PC-3 (cell line): ENCODE data around the gene RABGGTA. TPM values are rescaled to one million over a fixed set of nuclear protein-coding genes. Genes with fewer than 3 reads are reported as not detected.

Experiments
- ATAC-seq: fragments of 200-7000 bp; cut with Tn5 transposase; 2 replicates; pipeline ENCODE4 v1.9.1; 2020; ENCODE audit warnings: mild to moderate bottlenecking, moderate library complexity
- BruUV-seq: library from RNA; stranded (reverse); fragments of 400-500 nt; replicated peaks from 2 replicates; lab custom pipeline; 2021; lab: Mats Ljungman, UMichigan
- CTCF ChIA-PET: fragments of 300-600 bp; sonication (Branson Sonifier 250); formaldehyde crosslinking; loops from one replicate; lab custom pipeline; 2022; ENCODE audit warnings: antibody characterized with exemption; lab: Charles Lee
- POLR2A ChIA-PET: fragments of 300-600 bp; sonication (Branson Sonifier 250); formaldehyde crosslinking; loops from one replicate; lab custom pipeline; 2022; ENCODE audit warnings: antibody characterized with exemption; ENCODE audit not compliant: unreplicated experiment; lab: Charles Lee
- DNase-seq: peaks from one replicate; pipeline ENCODE4 v3.0.0-alpha.2; 2015
- H2AFZ ChIP-seq: fragments of 300-600 bp; sonication (generic); 2 replicates; pipeline ENCODE4 v1.6.0; 2016; ENCODE audit warnings: antibody characterized with exemption, low read length
- H3F3A ChIP-seq: fragments of 300-600 bp; sonication (generic); one replicate; pipeline ENCODE4 v1.6.0; 2017; ENCODE audit warnings: antibody characterized with exemption, low read length, control low read depth, mild to moderate bottlenecking; ENCODE audit not compliant: unreplicated experiment
- H3K27ac ChIP-seq: fragments of 300-600 bp; sonication (generic); 2 replicates; pipeline ENCODE4 v1.5.1; 2016; ENCODE audit warnings: mild to moderate bottlenecking, low read length
- H3K27me3 ChIP-seq: fragments of 300-600 bp; sonication (generic); 2 replicates; pipeline ENCODE4 v1.6.1; 2016; ENCODE audit warnings: low read length, mixed read lengths
- H3K36me3 ChIP-seq: fragments of 300-600 bp; sonication (generic); 2 replicates; pipeline ENCODE4 v1.6.1; 2016; ENCODE audit warnings: low read depth, mixed run types, low read length, mixed read lengths
- H3K4me1 ChIP-seq: fragments of 300-600 bp; sonication (generic); 2 replicates; pipeline ENCODE4 v1.5.1; 2016; ENCODE audit warnings: low read length; ENCODE audit not compliant: insufficient read depth
- H3K4me2 ChIP-seq: fragments of 300-600 bp; sonication (generic); 2 replicates; pipeline ENCODE4 v1.6.0; 2016; ENCODE audit warnings: low read length
- H3K4me3 ChIP-seq: fragments of 300-600 bp; sonication (generic); 2 replicates; pipeline ENCODE4 v1.5.1; 2016; ENCODE audit warnings: mild to moderate bottlenecking, low read length, mixed read lengths
- H3K79me2 ChIP-seq: fragments of 300-600 bp; sonication (generic); 2 replicates; pipeline ENCODE4 v1.6.1; 2017; ENCODE audit warnings: low read length, mixed read lengths
- H3K9ac ChIP-seq: fragments of 300-600 bp; sonication (generic); 2 replicates; pipeline ENCODE4 v1.6.0; 2016; ENCODE audit warnings: mild to moderate bottlenecking, low read length
- H3K9me2 ChIP-seq: fragments of 300-600 bp; sonication (generic); replicated peaks from 2 replicates; pipeline ENCODE4 v1.6.1; 2016; ENCODE audit warnings: mixed run types, low read length, mixed read lengths
- H3K9me3 ChIP-seq: fragments of 300-600 bp; sonication (generic); 2 replicates; pipeline ENCODE4 v1.6.1; 2016; ENCODE audit warnings: low read length, mixed read lengths
- H4K20me1 ChIP-seq: fragments of 300-600 bp; sonication (generic); 2 replicates; pipeline ENCODE4 v1.6.1; 2016; ENCODE audit warnings: low read length, mixed read lengths
- CTCF ChIP-seq: fragments of 300-600 bp; sonication (generic); conservative IDR thresholded peaks from 2 replicates; pipeline ENCODE4 v1.5.1; 2017; ENCODE audit warnings: antibody characterized with exemption, low read depth, mild to moderate bottlenecking, low read length
- EZH2 ChIP-seq: fragments of 300-600 bp; sonication (generic); IDR thresholded peaks from one replicate; pipeline ENCODE4 v1.6.1; 2017; ENCODE audit warnings: antibody characterized with exemption, mild to moderate bottlenecking, low read length; ENCODE audit not compliant: unreplicated experiment
- EZH2phosphoT487 ChIP-seq: fragments of 300-600 bp; sonication (generic); IDR thresholded peaks from 2 replicates; pipeline ENCODE4 v1.6.1; 2018; ENCODE audit warnings: mild to moderate bottlenecking, antibody characterized with exemption, low read length, borderline replicate concordance
- intact Hi-C: fragments of 100-400 bp; cut with micrococcal nuclease; formaldehyde crosslinking; loops from 2 replicates; pipeline ENCODE4 v1.9.0; 2023
- total RNA-seq: library from RNA; depleted of rRNA; stranded (reverse); fragments of >200 nt; gene quantifications from 2 replicates; pipeline ENCODE4 v1.2.3, GENCODE V29; 2014

Gene RABGGTA
- total RNA-seq, 1 experiment from 2014 or later = 39.2 TPM

GRCh38 chr14:24277606-24278321 is 6.4 kb upstream of the RABGGTA start:
- intact Hi-C loops = no loop called here
- no peak for ATAC-seq

GRCh38 chr14:24277071-24277470 is 5.7 kb upstream of the RABGGTA start:
- Histone ChIP-seq H3F3A (no peaks in the 10 kb centered on the region), H4K20me1 (no peaks in the 10 kb centered on the region), H3K4me3 (no peak overlapping the region), H3K9me2 (no peaks in the 10 kb centered on the region), H3K4me1 (peaks cover 17% of the 10 kb centered on the region), H3K27ac (no peak overlapping the region), H3K27me3 (no peaks in the 10 kb centered on the region), H3K9me3 (no peaks in the 10 kb centered on the region), H3K9ac (no peak overlapping the region), H3K4me2 (no peak overlapping the region), H3K79me2 (no peaks in the 10 kb centered on the region), H2AFZ (no peak overlapping the region), H3K36me3 (no peaks in the 10 kb centered on the region)
- CTCF ChIA-PET = no interaction called here
- intact Hi-C loops = no loop called here
- DNase-seq = no peak
- POLR2A ChIA-PET = no interaction called here
- TF ChIP-seq CTCF = no peak
- TF ChIP-seq EZH2phosphoT487 = no peak
- no peak for TF ChIP-seq EZH2
- ATAC-seq = no peak
- BruUV-seq = no TSS peak

More at GRCh38 chr14:24277606-24278321, 6.4 kb upstream of the RABGGTA start:
- H3F3A ChIP-seq = no peaks in the 10 kb centered on the region
- BruUV-seq = no TSS peak
- CTCF ChIA-PET = no interaction called here
- H3K79me2 ChIP-seq = no peaks in the 10 kb centered on the region
- H3K27me3 ChIP-seq = no peaks in the 10 kb centered on the region
- TF ChIP-seq CTCF = no peak
- TF ChIP-seq EZH2 = no peak
- TF ChIP-seq EZH2phosphoT487 = no peak
- no peak overlapping the region for H3K4me2 ChIP-seq
- H3K9me3 ChIP-seq = no peaks in the 10 kb centered on the region
- H4K20me1 ChIP-seq = no peaks in the 10 kb centered on the region
- no peak overlapping the region for H2AFZ ChIP-seq
- POLR2A ChIA-PET = no interaction called here
- peaks cover 16% of the 10 kb centered on the region for H3K4me1 ChIP-seq
- no peak for DNase-seq
- no peak overlapping the region for H3K4me3 ChIP-seq
- H3K9me2 ChIP-seq = no peaks in the 10 kb centered on the region
- H3K36me3 ChIP-seq = no peaks in the 10 kb centered on the region
- no peak overlapping the region for H3K9ac ChIP-seq
- no peak overlapping the region for H3K27ac ChIP-seq

GRCh38 chr14:24274101-24274543 is 2.7 kb upstream of the RABGGTA start:
- ChIA-PET CTCF (interaction anchor here (1.0 kb wide), 1 partner anchor 32 kb away, joined by 7 read pairs; the partner anchor contains the start of gene TINF2), POLR2A (no interaction called here)
- H3K4me3 ChIP-seq = no peak overlapping the region
- H3F3A ChIP-seq = no peaks in the 10 kb centered on the region
- H3K4me1 ChIP-seq = peaks cover 24% of the 10 kb centered on the region
- H3K27ac ChIP-seq = peak overlapping the region; percentile 29; the same call in 1 of the 2 replicates
- BruUV-seq = no TSS peak
- H3K4me2 ChIP-seq = peak overlapping the region; percentile 29
- H3K9ac ChIP-seq = no peak overlapping the region
- H3K27me3 ChIP-seq = no peaks in the 10 kb centered on the region
- TF ChIP-seq EZH2 (no peak), CTCF (no peak), EZH2phosphoT487 (no peak)
- no peak for ATAC-seq
- no peaks in the 10 kb centered on the region for H3K9me3 ChIP-seq
- intact Hi-C loops = no loop called here
- H3K9me2 ChIP-seq = no peaks in the 10 kb centered on the region
- no peaks in the 10 kb centered on the region for H3K36me3 ChIP-seq
- H3K79me2 ChIP-seq = no peaks in the 10 kb centered on the region
- no peaks in the 10 kb centered on the region for H4K20me1 ChIP-seq
- H2AFZ ChIP-seq = peak overlapping the region; percentile 27; the same call in 1 of the 2 replicates
- peak; percentile 78 for DNase-seq
